ENCODE results near the gene EYA3. TPM values are rescaled to one million over a fixed set of nuclear protein-coding genes. Genes with fewer than 3 reads are reported as not detected.

The EYA3 gene
- total and polyA plus RNA-seq, 2 of the 8 experiments (the other 6 are each of a cell fraction or from before 2014, with no cell fraction given), result 15.0 to 33.9 TPM

DNA sequence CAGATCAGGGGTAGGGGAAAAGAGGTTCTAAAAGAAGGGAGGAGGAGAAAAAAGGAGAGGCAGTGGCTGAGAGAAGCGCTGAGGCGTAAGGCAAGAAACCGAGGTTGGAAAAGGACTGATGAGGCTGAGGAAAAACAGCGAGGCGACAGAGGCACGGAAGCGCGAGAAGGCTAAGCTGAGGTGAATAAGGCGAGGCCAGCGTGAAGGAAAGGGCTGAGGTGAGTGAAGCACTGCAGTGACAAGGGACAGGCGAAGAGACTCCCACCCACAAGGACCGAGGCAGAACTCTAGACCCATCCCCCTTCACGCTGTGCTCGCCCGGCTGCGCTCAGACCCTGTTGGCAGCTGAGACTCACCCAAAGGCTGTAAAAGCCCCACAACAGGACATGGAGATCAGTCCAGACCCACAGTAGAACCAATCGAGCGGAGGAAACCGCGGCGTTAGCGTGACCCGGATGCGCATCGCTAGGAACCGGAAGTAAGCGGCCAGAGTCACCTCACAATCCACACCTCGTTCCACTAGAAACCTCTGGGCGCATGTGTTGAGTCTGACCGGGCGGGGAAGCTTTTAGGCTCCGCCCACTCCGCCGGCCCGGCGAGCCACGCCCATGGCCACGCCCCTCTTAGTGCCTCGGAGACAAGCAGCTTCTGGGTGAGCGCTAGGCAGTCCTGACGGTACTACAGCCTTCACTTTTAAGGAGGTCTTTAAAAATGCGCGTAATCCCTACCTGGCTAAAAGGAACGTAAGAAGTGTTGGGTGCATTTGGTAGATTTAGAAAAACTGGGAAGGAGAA lies at the start of gene EYA3 (continued):
- TF ChIP-seq, protein P1, sequence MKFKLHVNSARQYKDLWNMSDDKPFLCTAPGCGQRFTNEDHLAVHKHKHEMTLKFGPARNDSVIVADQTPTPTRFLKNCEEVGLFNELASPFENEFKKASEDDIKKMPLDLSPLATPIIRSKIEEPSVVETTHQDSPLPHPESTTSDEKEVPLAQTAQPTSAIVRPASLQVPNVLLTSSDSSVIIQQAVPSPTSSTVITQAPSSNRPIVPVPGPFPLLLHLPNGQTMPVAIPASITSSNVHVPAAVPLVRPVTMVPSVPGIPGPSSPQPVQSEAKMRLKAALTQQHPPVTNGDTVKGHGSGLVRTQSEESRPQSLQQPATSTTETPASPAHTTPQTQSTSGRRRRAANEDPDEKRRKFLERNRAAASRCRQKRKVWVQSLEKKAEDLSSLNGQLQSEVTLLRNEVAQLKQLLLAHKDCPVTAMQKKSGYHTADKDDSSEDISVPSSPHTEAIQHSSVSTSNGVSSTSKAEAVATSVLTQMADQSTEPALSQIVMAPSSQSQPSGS (IDR thresholded peaks at IDR 0.05; ENCODE audit: low read length), result no peak
- TF ChIP-seq RFX5 (IDR thresholded peaks at IDR 0.05; ENCODE audit: borderline replicate concordance, low read depth, low read length), result no peak
- 0 out of 2 replicates have a peak, but pooled peaks have one; percentile 71 for TF ChIP-seq RBBP5 (IDR thresholded peaks at IDR 0.05; ENCODE audit: borderline replicate concordance, low read depth, low read length)
- no peak for TF ChIP-seq NRF1 (IDR thresholded peaks at IDR 0.05; ENCODE audit: low read depth, low read length)
- TF ChIP-seq, protein P2, sequence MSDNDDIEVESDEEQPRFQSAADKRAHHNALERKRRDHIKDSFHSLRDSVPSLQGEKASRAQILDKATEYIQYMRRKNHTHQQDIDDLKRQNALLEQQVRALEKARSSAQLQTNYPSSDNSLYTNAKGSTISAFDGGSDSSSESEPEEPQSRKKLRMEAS (IDR thresholded peaks at IDR 0.05), result peak; percentile 73
- no peak for TF ChIP-seq RXRA (IDR thresholded peaks at IDR 0.05; ENCODE audit: insufficient read depth, low read depth, low read length)
- TF ChIP-seq JUND (IDR thresholded peaks at IDR 0.05; ENCODE audit: low read length), result no peak
- TF ChIP-seq YY1 (IDR thresholded peaks at IDR 0.05; ENCODE audit: low read depth, low read length), result no peak

All from H1 (cell line).